A673 (cell line): ENCODE data around the gene CUX1. TPM values are rescaled to one million over a fixed set of nuclear protein-coding genes. Genes with fewer than 3 reads are reported as not detected.

ENCODE experiments used
- BruUV-seq: library from RNA; stranded (reverse); fragments of 400-500 nt; replicated peaks from 2 replicates; lab custom pipeline; 2021; lab: Mats Ljungman, UMichigan
- CTCF ChIA-PET: fragments of 300-600 bp; sonication (Branson Sonifier 250); formaldehyde crosslinking; loops from one replicate; lab custom pipeline; 2022; ENCODE audit warnings: antibody characterized with exemption; lab: Charles Lee
- POLR2A ChIA-PET: fragments of 300-600 bp; sonication (Branson Sonifier 250); formaldehyde crosslinking; loops from one replicate; lab custom pipeline; 2022; ENCODE audit warnings: antibody characterized with exemption; ENCODE audit not compliant: low non-redundant PET; lab: Charles Lee
- DNase-seq: peaks from one replicate; pipeline ENCODE4 v3.0.0-alpha.2; 2015; ENCODE audit warnings: low spot score
- H3K27ac ChIP-seq: fragments of 200-600 bp; sonication (generic); 2 replicates; pipeline ENCODE4 v1.5.1; 2016; ENCODE audit warnings: mixed run types, low read depth, mild to moderate bottlenecking, mixed read lengths, antibody characterized with exemption, low read length; ENCODE audit not compliant: poor library complexity, severe bottlenecking
- H3K27me3 ChIP-seq: fragments of 200-600 bp; sonication (generic); replicated peaks from 2 replicates; pipeline ENCODE4 v1.6.1; 2017; ENCODE audit warnings: mixed run types, low read depth, mild to moderate bottlenecking, mixed read lengths, antibody characterized with exemption, low read length; ENCODE audit not compliant: insufficient read depth, poor library complexity
- H3K36me3 ChIP-seq: fragments of 200-600 bp; sonication (generic); 2 replicates; pipeline ENCODE4 v1.6.1; 2016; ENCODE audit warnings: mixed run types, mild to moderate bottlenecking, mixed read lengths, antibody characterized with exemption, low read length; ENCODE audit not compliant: insufficient read depth, poor library complexity, severe bottlenecking
- H3K4me1 ChIP-seq: fragments of 200-600 bp; sonication (generic); 2 replicates; pipeline ENCODE4 v1.6.1; 2017; ENCODE audit warnings: mixed run types, mild to moderate bottlenecking, mixed read lengths, antibody characterized with exemption, low read length; ENCODE audit not compliant: insufficient read depth, poor library complexity, severe bottlenecking
- H3K4me3 ChIP-seq: fragments of 200-600 bp; sonication (generic); 2 replicates; pipeline ENCODE4 v1.5.1; 2016; ENCODE audit warnings: low read depth, mixed run types, mild to moderate bottlenecking, mixed read lengths, low read length; ENCODE audit not compliant: poor library complexity, severe bottlenecking
- H3K9me3 ChIP-seq: fragments of 200-600 bp; sonication (generic); 2 replicates; pipeline ENCODE4 v1.6.1; 2016; ENCODE audit warnings: mixed run types, low read depth, mild to moderate bottlenecking, mixed read lengths, antibody characterized with exemption, low read length; ENCODE audit not compliant: poor library complexity, severe bottlenecking
- EZH2 ChIP-seq: fragments of 200-600 bp; sonication (generic); IDR thresholded peaks from 2 replicates; pipeline ENCODE4 v1.6.1; 2017; ENCODE audit warnings: borderline replicate concordance, low read depth, mild to moderate bottlenecking, mixed read lengths, antibody characterized with exemption, low read length; ENCODE audit not compliant: poor library complexity, severe bottlenecking
- intact Hi-C: fragments of 100-400 bp; cut with micrococcal nuclease; formaldehyde crosslinking; loops from one replicate; pipeline ENCODE4 v1.10.0; 2022; ENCODE audit not compliant: unreplicated experiment
- total RNA-seq: library from RNA; stranded (reverse); gene quantifications from 2 replicates; pipeline ENCODE4 v1.2.3, GENCODE V29; 2021
- TF ChIP-seq, protein P1 (sequence below): fragments of 300-800, 200-600 bp; sonication (generic); conservative IDR thresholded peaks from 2 replicates; pipeline ENCODE4 v1.5.1; 2017; ENCODE audit warnings: low read depth, mild to moderate bottlenecking, antibody characterized with exemption, low read length, moderate library complexity, mixed read lengths

Gene CUX1
- total RNA-seq, 1 experiment from 2014 or later: 49.4 TPM

DNA sequence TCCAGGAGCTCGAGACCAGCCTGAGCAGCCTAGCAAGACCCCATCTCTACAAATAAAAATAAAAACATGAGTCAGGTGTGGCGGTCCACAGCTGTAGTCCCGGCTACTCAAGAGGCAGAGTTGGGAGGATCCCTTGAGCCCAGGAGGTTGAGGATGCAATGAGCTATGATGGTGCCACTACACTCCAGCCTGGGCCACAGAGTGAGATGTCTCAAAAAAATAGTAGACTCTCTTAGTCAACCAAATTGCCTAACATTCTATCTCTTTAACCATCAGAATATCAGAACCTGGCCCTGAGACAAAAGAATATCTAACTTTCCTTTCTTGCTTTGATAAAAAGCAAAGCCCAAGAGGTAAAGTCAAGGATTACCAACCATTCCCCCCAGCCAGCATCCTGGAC is 35.0 kb upstream of the CUX1 start:
- BruUV-seq: no TSS peak
- no peak overlapping the region for H3K4me3 ChIP-seq
- CTCF ChIA-PET: no interaction called here
- POLR2A ChIA-PET: no interaction called here
- TF ChIP-seq, protein P1, sequence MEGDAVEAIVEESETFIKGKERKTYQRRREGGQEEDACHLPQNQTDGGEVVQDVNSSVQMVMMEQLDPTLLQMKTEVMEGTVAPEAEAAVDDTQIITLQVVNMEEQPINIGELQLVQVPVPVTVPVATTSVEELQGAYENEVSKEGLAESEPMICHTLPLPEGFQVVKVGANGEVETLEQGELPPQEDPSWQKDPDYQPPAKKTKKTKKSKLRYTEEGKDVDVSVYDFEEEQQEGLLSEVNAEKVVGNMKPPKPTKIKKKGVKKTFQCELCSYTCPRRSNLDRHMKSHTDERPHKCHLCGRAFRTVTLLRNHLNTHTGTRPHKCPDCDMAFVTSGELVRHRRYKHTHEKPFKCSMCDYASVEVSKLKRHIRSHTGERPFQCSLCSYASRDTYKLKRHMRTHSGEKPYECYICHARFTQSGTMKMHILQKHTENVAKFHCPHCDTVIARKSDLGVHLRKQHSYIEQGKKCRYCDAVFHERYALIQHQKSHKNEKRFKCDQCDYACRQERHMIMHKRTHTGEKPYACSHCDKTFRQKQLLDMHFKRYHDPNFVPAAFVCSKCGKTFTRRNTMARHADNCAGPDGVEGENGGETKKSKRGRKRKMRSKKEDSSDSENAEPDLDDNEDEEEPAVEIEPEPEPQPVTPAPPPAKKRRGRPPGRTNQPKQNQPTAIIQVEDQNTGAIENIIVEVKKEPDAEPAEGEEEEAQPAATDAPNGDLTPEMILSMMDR: no peak
- no peak for TF ChIP-seq EZH2
- H3K4me1 ChIP-seq: peaks cover 4% of the 10 kb centered on the region
- intact Hi-C loops: no loop called here
- no peak for DNase-seq
- no peaks in the 10 kb centered on the region for H3K27me3 ChIP-seq
- no peaks in the 10 kb centered on the region for H3K9me3 ChIP-seq
- no peaks in the 10 kb centered on the region for H3K36me3 ChIP-seq
- H3K27ac ChIP-seq: no peak overlapping the region

DNA sequence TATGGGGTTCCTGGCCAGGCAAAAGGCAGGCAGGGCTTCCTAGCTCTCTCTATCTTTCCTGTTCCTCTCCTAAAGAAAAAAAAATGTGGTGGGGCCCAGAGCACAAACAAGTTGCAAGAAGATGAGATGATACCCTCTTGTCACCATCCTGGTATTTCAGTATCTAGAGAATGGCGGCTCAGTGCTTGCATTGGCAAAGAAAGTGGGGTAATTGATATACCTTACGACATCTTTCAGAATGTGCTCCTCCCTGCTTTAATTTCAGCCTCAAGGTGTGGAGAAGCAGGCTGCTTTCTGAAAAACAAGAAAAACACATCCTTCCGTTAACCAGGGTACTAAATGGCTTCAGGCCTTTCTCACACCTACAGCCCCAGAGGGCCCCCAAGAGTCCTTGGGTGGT is 34.5 kb upstream of the CUX1 start:
- no peak for TF ChIP-seq EZH2
- TF ChIP-seq, protein P1: no peak
- Histone ChIP-seq H3K4me1 (peaks cover 4% of the 10 kb centered on the region), H3K27ac (no peak overlapping the region), H3K27me3 (no peaks in the 10 kb centered on the region), H3K9me3 (no peaks in the 10 kb centered on the region), H3K36me3 (no peaks in the 10 kb centered on the region), H3K4me3 (no peak overlapping the region)
- intact Hi-C loops: no loop called here
- BruUV-seq: no TSS peak
- DNase-seq: no peak
- CTCF ChIA-PET: no interaction called here
- POLR2A ChIA-PET: no interaction called here

DNA sequence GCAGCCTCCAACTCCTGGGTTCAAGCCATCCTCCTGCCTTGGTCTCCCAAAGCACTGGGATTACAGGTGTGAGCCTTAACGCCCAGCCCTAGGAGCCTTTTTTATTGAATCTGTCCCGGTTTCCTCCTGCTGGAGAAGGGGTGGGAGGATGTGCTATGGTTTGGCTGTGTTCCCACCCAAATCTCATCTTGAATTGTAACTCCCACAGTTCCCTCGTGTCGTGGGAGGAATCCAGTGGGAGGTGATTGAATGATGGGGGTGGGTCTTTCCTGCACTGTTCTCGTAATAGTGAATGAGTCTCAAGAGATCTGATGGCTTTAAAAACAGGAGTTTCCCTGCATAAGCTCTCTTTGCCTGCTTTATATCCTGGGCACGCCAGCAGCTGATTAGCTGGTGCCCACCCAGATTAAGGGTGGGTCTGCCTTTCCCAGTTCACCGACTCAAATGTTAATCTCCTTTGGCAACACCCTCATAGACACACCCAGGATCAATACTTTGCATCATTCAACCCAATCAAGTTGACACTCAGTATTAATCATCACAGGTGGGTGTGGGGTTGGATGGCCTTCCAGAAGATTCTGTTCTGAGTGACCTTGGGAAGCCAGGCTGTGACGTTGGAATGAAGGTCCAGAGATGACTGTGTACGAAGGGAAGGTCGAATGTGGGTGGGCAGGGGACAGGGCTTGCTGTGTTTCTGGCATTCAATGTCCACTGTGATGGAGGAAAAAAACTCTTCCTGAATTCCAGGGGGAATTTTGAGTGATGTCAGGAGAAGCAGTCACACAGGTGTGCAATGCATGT is 33.8 kb upstream of the CUX1 start:
- ChIA-PET CTCF (no interaction called here), POLR2A (no interaction called here)
- BruUV-seq: no TSS peak
- no peaks in the 10 kb centered on the region for H3K9me3 ChIP-seq
- H3K27me3 ChIP-seq: no peaks in the 10 kb centered on the region
- H3K4me3 ChIP-seq: no peak overlapping the region
- H3K4me1 ChIP-seq: peaks cover 4% of the 10 kb centered on the region
- no peak for DNase-seq
- no peak for TF ChIP-seq EZH2
- TF ChIP-seq, protein P1: no peak
- H3K36me3 ChIP-seq: no peaks in the 10 kb centered on the region
- intact Hi-C loops: no loop called here
- no peak overlapping the region for H3K27ac ChIP-seq
